ENCODE measurements around the gene MNX1. TPM values are rescaled to one million over a fixed set of nuclear protein-coding genes. Genes with fewer than 3 reads are reported as not detected.

MNX1 gene
- total RNA-seq, 1 donor from 2014 or later, result not detected

GRCh38 chr7:157017149-157017548 lies 6.7 kb upstream of the MNX1 start:
- no peak for DNase-seq (ENCODE audit: low spot score in 2 of 2)
- no peak for FAIRE-seq

- FAIRE-seq (no peak), DNase-seq (ENCODE audit: low spot score in 2 of 2) (no peak)
Observed at GRCh38 chr7:157016352-157017041, 6.0 kb upstream of the MNX1 start.

- no peak for FAIRE-seq
- DNase-seq (ENCODE audit: low spot score in 2 of 2), result no peak
Observed at GRCh38 chr7:157016024-157016351, 5.5 kb upstream of the MNX1 start.

- no peak for DNase-seq (ENCODE audit: low spot score in 2 of 2)
- FAIRE-seq, result no peak
Observed at GRCh38 chr7:157014635-157015555, 4.4 kb upstream of the MNX1 start.

- DNase-seq (ENCODE audit: low spot score in 2 of 2) (no peak), FAIRE-seq (no peak)
Observed at GRCh38 chr7:157013602-157014549, 3.4 kb upstream of the MNX1 start.

GRCh38 chr7:157013101-157013500 lies 2.6 kb upstream of the MNX1 start:
- FAIRE-seq, result no peak
- DNase-seq (ENCODE audit: low spot score in 2 of 2), result no peak

- FAIRE-seq, result no peak
- no peak for DNase-seq (ENCODE audit: low spot score in 2 of 2)
Observed at GRCh38 chr7:157012113-157012547, 1.7 kb upstream of the MNX1 start.

GRCh38 chr7:157011333-157012112 lies 1.1 kb upstream of the MNX1 start:
- no peak for DNase-seq (ENCODE audit: low spot score in 2 of 2)

GRCh38 chr7:157009778-157010587 lies 480 bp downstream of the MNX1 start:
- no peak for FAIRE-seq

More at GRCh38 chr7:157011333-157012112, 1.1 kb upstream of the MNX1 start:
- no peak for FAIRE-seq

GRCh38 chr7:157009170-157009777 lies 1.2 kb downstream of the MNX1 start:
- no peak for FAIRE-seq
- DNase-seq (ENCODE audit: low spot score in 2 of 2), result no peak

More at GRCh38 chr7:157009778-157010587, 480 bp downstream of the MNX1 start:
- no peak for DNase-seq (ENCODE audit: low spot score in 2 of 2)

- FAIRE-seq, result no peak
Observed at GRCh38 chr7:157008206-157009169, 2.0 kb downstream of the MNX1 start.

GRCh38 chr7:157007470-157008066 lies 2.9 kb downstream of the MNX1 start:
- FAIRE-seq (no peak), DNase-seq (ENCODE audit: low spot score in 2 of 2) (no peak)

More at GRCh38 chr7:157008206-157009169, 2.0 kb downstream of the MNX1 start:
- no peak for DNase-seq (ENCODE audit: low spot score in 2 of 2)

GRCh38 chr7:157006829-157007469 lies 3.5 kb downstream of the MNX1 start:
- DNase-seq (ENCODE audit: low spot score in 2 of 2), result no peak
- no peak for FAIRE-seq

GRCh38 chr7:157006205-157006747 lies 4.2 kb downstream of the MNX1 start:
- no peak for FAIRE-seq
- DNase-seq (ENCODE audit: low spot score in 2 of 2), result no peak

- FAIRE-seq (no peak), DNase-seq (ENCODE audit: low spot score in 2 of 2) (no peak)
Observed at GRCh38 chr7:157005456-157006204, 4.8 kb downstream of the MNX1 start.

All from frontal cortex (tissue), 4 donors.